ENCODE measurements around the gene C17orf78.
"Not testable (repeated sequence)": the region's sequence is repeated elsewhere in the genome, so short reads cannot be mapped to it uniquely, and the experiment has no call there.

The C17orf78 gene

DNA sequence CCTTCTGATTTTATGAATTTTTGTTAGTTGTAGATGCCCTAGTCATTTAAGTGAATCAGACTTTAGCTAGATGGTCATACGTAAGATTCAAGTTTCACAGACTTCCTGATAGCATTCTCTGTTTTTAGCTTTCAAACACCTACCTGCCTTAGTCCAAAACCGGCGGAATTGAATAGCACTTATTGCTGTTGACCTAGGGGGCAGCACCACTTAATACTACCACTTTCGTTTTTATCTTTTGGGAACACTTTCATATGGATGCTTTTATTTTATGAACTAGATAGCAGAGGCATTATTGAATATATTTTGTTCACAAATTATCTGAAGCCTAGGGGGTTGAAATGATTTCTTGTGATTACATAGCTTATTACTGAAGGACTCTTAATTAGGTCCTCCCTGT is 62.4 kb downstream of the C17orf78 start:
- no peak for TF ChIP-seq EZH2phosphoT487 (IDR thresholded peaks at IDR 0.05; ENCODE audit: low read depth)
- TF ChIP-seq, protein P1, sequence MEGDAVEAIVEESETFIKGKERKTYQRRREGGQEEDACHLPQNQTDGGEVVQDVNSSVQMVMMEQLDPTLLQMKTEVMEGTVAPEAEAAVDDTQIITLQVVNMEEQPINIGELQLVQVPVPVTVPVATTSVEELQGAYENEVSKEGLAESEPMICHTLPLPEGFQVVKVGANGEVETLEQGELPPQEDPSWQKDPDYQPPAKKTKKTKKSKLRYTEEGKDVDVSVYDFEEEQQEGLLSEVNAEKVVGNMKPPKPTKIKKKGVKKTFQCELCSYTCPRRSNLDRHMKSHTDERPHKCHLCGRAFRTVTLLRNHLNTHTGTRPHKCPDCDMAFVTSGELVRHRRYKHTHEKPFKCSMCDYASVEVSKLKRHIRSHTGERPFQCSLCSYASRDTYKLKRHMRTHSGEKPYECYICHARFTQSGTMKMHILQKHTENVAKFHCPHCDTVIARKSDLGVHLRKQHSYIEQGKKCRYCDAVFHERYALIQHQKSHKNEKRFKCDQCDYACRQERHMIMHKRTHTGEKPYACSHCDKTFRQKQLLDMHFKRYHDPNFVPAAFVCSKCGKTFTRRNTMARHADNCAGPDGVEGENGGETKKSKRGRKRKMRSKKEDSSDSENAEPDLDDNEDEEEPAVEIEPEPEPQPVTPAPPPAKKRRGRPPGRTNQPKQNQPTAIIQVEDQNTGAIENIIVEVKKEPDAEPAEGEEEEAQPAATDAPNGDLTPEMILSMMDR (IDR thresholded peaks at IDR 0.05; ENCODE audit: low read depth, low read length): peak; percentile 42; the same call in 1 of the 2 replicates
- no peak overlapping the region for H3K4me2 ChIP-seq (ENCODE audit: low read length)
- no peaks in the 10 kb centered on the region for H3K9me3 ChIP-seq (ENCODE audit: insufficient read depth, low read length)
- no peak overlapping the region for H2AFZ ChIP-seq (ENCODE audit: low read depth, low read length)
- H4K20me1 ChIP-seq (ENCODE audit: insufficient read depth, low read length): peaks cover 20% of the 10 kb centered on the region
- peaks cover 12% of the 10 kb centered on the region for H3K4me1 ChIP-seq (ENCODE audit: low read length)
- H3K27ac ChIP-seq (ENCODE audit: low read length): no peak overlapping the region
- H3K36me3 ChIP-seq (replicated peaks; ENCODE audit: low read depth, low read length): peaks cover 46% of the 10 kb centered on the region
- H3K9ac ChIP-seq (ENCODE audit: low read length): no peak overlapping the region
- H3K27me3 ChIP-seq (ENCODE audit: low read depth, low read length): no peaks in the 10 kb centered on the region
- H3K4me3 ChIP-seq (ENCODE audit: low read length): no peak overlapping the region
- no peaks in the 10 kb centered on the region for H3K79me2 ChIP-seq (ENCODE audit: low read length)

GRCh38 chr17:37440424-37440823 is 64.6 kb downstream of the C17orf78 start:
- TF ChIP-seq, protein P1 (IDR thresholded peaks at IDR 0.05; ENCODE audit: low read depth, low read length): no peak
- TF ChIP-seq EZH2phosphoT487 (IDR thresholded peaks at IDR 0.05; ENCODE audit: low read depth): no peak
- H3K36me3 ChIP-seq (replicated peaks; ENCODE audit: low read depth, low read length): peaks cover 48% of the 10 kb centered on the region
- H4K20me1 ChIP-seq (ENCODE audit: insufficient read depth, low read length): peaks cover 20% of the 10 kb centered on the region
- H3K4me3 ChIP-seq (ENCODE audit: low read length): no peak overlapping the region
- H2AFZ ChIP-seq (ENCODE audit: low read depth, low read length): no peak overlapping the region
- no peak overlapping the region for H3K9ac ChIP-seq (ENCODE audit: low read length)
- H3K79me2 ChIP-seq (ENCODE audit: low read length): no peaks in the 10 kb centered on the region
- peaks cover 12% of the 10 kb centered on the region for H3K4me1 ChIP-seq (ENCODE audit: low read length)
- no peaks in the 10 kb centered on the region for H3K27me3 ChIP-seq (ENCODE audit: low read depth, low read length)
- H3K4me2 ChIP-seq (ENCODE audit: low read length): no peak overlapping the region
- no peaks in the 10 kb centered on the region for H3K9me3 ChIP-seq (ENCODE audit: insufficient read depth, low read length)
- no peak overlapping the region for H3K27ac ChIP-seq (ENCODE audit: low read length)

DNA sequence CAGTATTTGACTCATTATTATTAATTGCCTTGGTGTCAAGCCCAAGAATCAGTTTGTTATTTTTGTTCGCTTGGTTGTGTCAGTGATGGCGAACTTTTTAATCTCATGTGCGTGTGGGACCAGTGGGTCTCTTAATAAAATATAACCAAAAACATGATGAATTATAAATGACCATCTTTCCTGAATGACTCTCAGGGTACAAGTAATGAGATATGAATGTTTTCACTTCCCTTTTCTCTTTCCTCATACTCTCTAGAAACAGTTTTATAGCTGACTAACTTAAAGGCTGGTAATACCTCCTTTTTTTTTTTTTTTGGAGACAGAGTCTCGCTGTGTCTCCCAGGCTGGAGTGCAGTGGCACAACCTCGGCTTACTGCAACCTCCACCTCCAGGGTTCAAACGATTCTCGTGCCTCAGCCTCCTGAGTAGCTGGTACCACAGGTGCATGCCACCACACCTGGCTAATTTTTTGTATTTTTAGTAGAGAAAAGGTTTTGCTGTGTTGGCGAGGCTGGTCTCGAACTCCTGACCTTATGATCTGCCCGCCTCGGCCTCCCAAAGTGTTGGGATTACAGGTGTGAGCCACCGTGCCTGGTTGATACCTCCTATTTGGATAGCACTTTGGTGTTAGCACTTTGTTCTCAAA is 65.7 kb downstream of the C17orf78 start:
- Histone ChIP-seq H3K4me2 (ENCODE audit: low read length) (peak overlapping the region; percentile 44), H4K20me1 (ENCODE audit: insufficient read depth, low read length) (peaks cover 20% of the 10 kb centered on the region), H3K36me3 (replicated peaks; ENCODE audit: low read depth, low read length) (peaks cover 52% of the 10 kb centered on the region), H3K4me1 (ENCODE audit: low read length) (peaks cover 12% of the 10 kb centered on the region)
- not testable (repeated sequence) for H3K27me3 ChIP-seq (ENCODE audit: low read depth, low read length); H2AFZ ChIP-seq (ENCODE audit: low read depth, low read length); H3K79me2 ChIP-seq (ENCODE audit: low read length); H3K27ac ChIP-seq (ENCODE audit: low read length); H3K9ac ChIP-seq (ENCODE audit: low read length); H3K4me3 ChIP-seq (ENCODE audit: low read length); H3K9me3 ChIP-seq (ENCODE audit: insufficient read depth, low read length)

All from OCI-LY3 (cell line).